Measurements from ENCODE around the gene CENPL.

DNA sequence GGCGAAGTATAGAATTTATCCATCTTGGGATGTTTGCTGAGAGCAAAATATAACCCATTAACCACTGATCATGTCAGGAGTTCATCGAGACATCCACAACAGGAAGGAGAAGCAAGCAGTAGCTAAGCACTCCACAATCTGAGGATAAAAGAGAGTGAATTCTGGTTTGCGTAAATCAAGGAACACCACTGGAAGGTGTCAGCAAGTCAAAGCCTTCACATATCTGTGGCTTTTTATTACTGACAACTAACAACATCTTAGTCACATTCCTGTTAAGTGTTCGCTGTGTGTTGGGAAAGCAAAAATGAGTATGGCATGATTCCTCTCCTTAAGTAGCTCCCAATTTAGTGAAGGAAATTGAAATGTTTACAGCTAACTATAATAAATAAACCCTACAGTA lies 44.7 kb downstream of the CENPL start:
- TF ChIP-seq, protein P1, sequence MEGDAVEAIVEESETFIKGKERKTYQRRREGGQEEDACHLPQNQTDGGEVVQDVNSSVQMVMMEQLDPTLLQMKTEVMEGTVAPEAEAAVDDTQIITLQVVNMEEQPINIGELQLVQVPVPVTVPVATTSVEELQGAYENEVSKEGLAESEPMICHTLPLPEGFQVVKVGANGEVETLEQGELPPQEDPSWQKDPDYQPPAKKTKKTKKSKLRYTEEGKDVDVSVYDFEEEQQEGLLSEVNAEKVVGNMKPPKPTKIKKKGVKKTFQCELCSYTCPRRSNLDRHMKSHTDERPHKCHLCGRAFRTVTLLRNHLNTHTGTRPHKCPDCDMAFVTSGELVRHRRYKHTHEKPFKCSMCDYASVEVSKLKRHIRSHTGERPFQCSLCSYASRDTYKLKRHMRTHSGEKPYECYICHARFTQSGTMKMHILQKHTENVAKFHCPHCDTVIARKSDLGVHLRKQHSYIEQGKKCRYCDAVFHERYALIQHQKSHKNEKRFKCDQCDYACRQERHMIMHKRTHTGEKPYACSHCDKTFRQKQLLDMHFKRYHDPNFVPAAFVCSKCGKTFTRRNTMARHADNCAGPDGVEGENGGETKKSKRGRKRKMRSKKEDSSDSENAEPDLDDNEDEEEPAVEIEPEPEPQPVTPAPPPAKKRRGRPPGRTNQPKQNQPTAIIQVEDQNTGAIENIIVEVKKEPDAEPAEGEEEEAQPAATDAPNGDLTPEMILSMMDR (IDR thresholded peaks at IDR 0.05): no peak
- TF ChIP-seq POLR2AphosphoS5 (IDR thresholded peaks at IDR 0.05): no peak
- TF ChIP-seq POLR2A (IDR thresholded peaks at IDR 0.05; ENCODE audit: low read depth): no peak
- TF ChIP-seq EP300 (IDR thresholded peaks at IDR 0.05): no peak
